GM23338 (cell line): Measurements from ENCODE around the gene KPNA4. TPM values are rescaled to one million over a fixed set of nuclear protein-coding genes. Genes with fewer than 3 reads are reported as not detected.

ENCODE experiments used
- ATAC-seq: fragments of 200-7000 bp; cut with Tn5 transposase; 3 replicates; pipeline ENCODE4 v1.9.1; 2020
- DNase-seq: peaks from one replicate; pipeline ENCODE4 v3.0.0-alpha.2; 2015; ENCODE audit warnings: low spot score
- H2AFZ ChIP-seq: fragments of 200-600 bp; sonication (generic); 2 replicates; pipeline ENCODE4 v1.8.0; 2016; ENCODE audit warnings: antibody characterized with exemption, mild to moderate bottlenecking, moderate library complexity
- H3F3A ChIP-seq: fragments of 200-600 bp; sonication (generic); replicated peaks from 2 replicates; pipeline ENCODE4 v1.8.0; 2017; ENCODE audit warnings: antibody characterized with exemption, mixed run types, low read depth
- H3K27ac ChIP-seq: fragments of 200-600 bp; sonication (generic); 2 replicates; pipeline ENCODE4 v1.6.1; 2016; ENCODE audit warnings: low read depth
- H3K27me3 ChIP-seq: fragments of 200-600 bp; sonication (generic); 2 replicates; pipeline ENCODE4 v1.8.0; 2016; ENCODE audit warnings: mild to moderate bottlenecking, mixed run types, moderate library complexity; ENCODE audit not compliant: insufficient read depth
- H3K36me3 ChIP-seq: fragments of 200-600 bp; sonication (generic); 2 replicates; pipeline ENCODE4 v1.8.0; 2016; ENCODE audit warnings: mild to moderate bottlenecking; ENCODE audit not compliant: insufficient read depth
- H3K4me1 ChIP-seq: fragments of 200-600 bp; sonication (generic); 2 replicates; pipeline ENCODE4 v1.8.0; 2016; ENCODE audit warnings: mild to moderate bottlenecking, moderate library complexity; ENCODE audit not compliant: insufficient read depth
- H3K4me2 ChIP-seq: fragments of 200-600 bp; sonication (generic); 2 replicates; pipeline ENCODE4 v1.7.1; 2017; ENCODE audit warnings: mixed run types
- H3K4me3 ChIP-seq: fragments of 200-600 bp; sonication (generic); 2 replicates; pipeline ENCODE4 v1.6.1; 2016; ENCODE audit warnings: mixed run types
- H3K79me2 ChIP-seq: fragments of 200-600 bp; sonication (generic); replicated peaks from 2 replicates; pipeline ENCODE4 v1.8.0; 2017; ENCODE audit warnings: mild to moderate bottlenecking; ENCODE audit not compliant: insufficient read depth
- H3K9me2 ChIP-seq: fragments of 200-600 bp; sonication (generic); 2 replicates; pipeline ENCODE4 v1.8.0; 2017; ENCODE audit not compliant: insufficient read depth
- H4K20me1 ChIP-seq: fragments of 200-600 bp; sonication (generic); replicated peaks from 2 replicates; pipeline ENCODE4 v1.8.0; 2017; ENCODE audit warnings: mild to moderate bottlenecking; ENCODE audit not compliant: insufficient read depth
- H3K27ac Mint-ChIP-seq: 2 replicates; pipeline ENCODE4 v1.8.0; 2020; ENCODE audit warnings: inconsistent platforms, mild to moderate bottlenecking, moderate library complexity, mixed read lengths
- H3K27me3 Mint-ChIP-seq: 3 replicates; pipeline ENCODE4 v1.8.0; 2022; ENCODE audit warnings: low read depth, mild to moderate bottlenecking, moderate library complexity, mixed read lengths, inconsistent platforms; ENCODE audit not compliant: insufficient read depth, poor library complexity
- H3K36me3 Mint-ChIP-seq: 3 replicates; pipeline ENCODE4 v1.8.0; 2021; ENCODE audit warnings: low read depth, mild to moderate bottlenecking, inconsistent platforms, moderate library complexity, mixed read lengths
- H3K4me1 Mint-ChIP-seq: 3 replicates; pipeline ENCODE4 v1.8.0; 2020; ENCODE audit warnings: mild to moderate bottlenecking, inconsistent platforms, mixed read lengths
- H3K4me3 Mint-ChIP-seq: 3 replicates; pipeline ENCODE4 v1.8.0; 2021; ENCODE audit warnings: moderate library complexity, mild to moderate bottlenecking, inconsistent platforms, mixed read lengths
- H3K9me3 Mint-ChIP-seq: 3 replicates; pipeline ENCODE4 v1.8.0; 2020; ENCODE audit warnings: moderate library complexity, mild to moderate bottlenecking, inconsistent platforms, mixed read lengths
- JUNB ChIP-seq: IDR thresholded peaks from one replicate; pipeline ENCODE4 v1.6.1; 2016; ENCODE audit warnings: antibody characterized with exemption; ENCODE audit not compliant: unreplicated experiment
- NANOG ChIP-seq: IDR thresholded peaks from 2 replicates; pipeline ENCODE4 v1.6.1; 2016; ENCODE audit warnings: antibody characterized with exemption, borderline replicate concordance
- POLR2AphosphoS5 ChIP-seq: IDR thresholded peaks from 2 replicates; pipeline ENCODE4 v1.6.1; 2016; ENCODE audit warnings: antibody characterized with exemption, low read depth
- ZNF114 ChIP-seq: fragments of 250-450 bp; sonication (Bioruptor Pico); IDR thresholded peaks from 2 replicates; pipeline ENCODE4 v1.5.0; 2020; ENCODE audit warnings: mild to moderate bottlenecking, moderate library complexity
- polyA plus RNA-seq: library from polyadenylated mRNA; unstranded; fragments of >200 nt; fragmentation: Nextera tagmentation; extraction: Ambion mirVana; gene quantifications from 2 replicates; pipeline ENCODE4 v1.2.1, GENCODE V29; 2016
- total RNA-seq: library from RNA; depleted of rRNA; stranded (reverse); fragments of >200 nt; shearing (Covaris generic); gene quantifications from 2 replicates; pipeline ENCODE4 v1.2.3, GENCODE V29; 2014
- TF ChIP-seq, protein P1 (sequence below): fragments of 250-450 bp; sonication (Bioruptor Pico); IDR thresholded peaks from 2 replicates; pipeline ENCODE4 v1.5.0; 2020; ENCODE audit warnings: mild to moderate bottlenecking, moderate library complexity
- TF ChIP-seq, protein P2 (sequence below): IDR thresholded peaks from 2 replicates; pipeline ENCODE4 v1.6.1; 2016; ENCODE audit warnings: antibody characterized with exemption
- TF ChIP-seq, protein P3 (sequence below): IDR thresholded peaks from one replicate; pipeline ENCODE4 v1.6.1; 2018; ENCODE audit warnings: antibody characterized with exemption; ENCODE audit not compliant: unreplicated experiment

The KPNA4 gene
- total and polyA plus RNA-seq, 2 experiments from 2014 or later: 17.8 to 36.2 TPM

DNA sequence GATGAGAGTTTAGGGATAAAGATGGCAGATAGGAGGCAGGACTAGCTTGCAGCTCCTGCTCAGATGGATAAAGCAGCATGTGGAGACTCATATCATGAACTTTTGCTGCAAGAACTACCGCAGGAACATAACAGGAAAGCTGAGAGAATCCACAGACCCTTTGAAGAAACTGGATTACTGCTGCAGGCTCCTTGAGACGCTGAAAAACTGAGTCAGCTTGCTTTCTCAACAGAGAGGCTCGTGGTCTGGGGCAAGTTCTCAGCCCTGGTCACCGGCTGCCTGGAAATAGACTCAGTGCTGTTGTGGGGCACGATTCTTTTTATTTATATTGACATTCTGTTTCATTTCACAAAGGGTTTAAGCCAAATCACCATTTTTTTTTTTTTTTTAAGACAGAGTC lies 87.0 kb downstream of the KPNA4 start (continued):
- TF ChIP-seq, protein P1, sequence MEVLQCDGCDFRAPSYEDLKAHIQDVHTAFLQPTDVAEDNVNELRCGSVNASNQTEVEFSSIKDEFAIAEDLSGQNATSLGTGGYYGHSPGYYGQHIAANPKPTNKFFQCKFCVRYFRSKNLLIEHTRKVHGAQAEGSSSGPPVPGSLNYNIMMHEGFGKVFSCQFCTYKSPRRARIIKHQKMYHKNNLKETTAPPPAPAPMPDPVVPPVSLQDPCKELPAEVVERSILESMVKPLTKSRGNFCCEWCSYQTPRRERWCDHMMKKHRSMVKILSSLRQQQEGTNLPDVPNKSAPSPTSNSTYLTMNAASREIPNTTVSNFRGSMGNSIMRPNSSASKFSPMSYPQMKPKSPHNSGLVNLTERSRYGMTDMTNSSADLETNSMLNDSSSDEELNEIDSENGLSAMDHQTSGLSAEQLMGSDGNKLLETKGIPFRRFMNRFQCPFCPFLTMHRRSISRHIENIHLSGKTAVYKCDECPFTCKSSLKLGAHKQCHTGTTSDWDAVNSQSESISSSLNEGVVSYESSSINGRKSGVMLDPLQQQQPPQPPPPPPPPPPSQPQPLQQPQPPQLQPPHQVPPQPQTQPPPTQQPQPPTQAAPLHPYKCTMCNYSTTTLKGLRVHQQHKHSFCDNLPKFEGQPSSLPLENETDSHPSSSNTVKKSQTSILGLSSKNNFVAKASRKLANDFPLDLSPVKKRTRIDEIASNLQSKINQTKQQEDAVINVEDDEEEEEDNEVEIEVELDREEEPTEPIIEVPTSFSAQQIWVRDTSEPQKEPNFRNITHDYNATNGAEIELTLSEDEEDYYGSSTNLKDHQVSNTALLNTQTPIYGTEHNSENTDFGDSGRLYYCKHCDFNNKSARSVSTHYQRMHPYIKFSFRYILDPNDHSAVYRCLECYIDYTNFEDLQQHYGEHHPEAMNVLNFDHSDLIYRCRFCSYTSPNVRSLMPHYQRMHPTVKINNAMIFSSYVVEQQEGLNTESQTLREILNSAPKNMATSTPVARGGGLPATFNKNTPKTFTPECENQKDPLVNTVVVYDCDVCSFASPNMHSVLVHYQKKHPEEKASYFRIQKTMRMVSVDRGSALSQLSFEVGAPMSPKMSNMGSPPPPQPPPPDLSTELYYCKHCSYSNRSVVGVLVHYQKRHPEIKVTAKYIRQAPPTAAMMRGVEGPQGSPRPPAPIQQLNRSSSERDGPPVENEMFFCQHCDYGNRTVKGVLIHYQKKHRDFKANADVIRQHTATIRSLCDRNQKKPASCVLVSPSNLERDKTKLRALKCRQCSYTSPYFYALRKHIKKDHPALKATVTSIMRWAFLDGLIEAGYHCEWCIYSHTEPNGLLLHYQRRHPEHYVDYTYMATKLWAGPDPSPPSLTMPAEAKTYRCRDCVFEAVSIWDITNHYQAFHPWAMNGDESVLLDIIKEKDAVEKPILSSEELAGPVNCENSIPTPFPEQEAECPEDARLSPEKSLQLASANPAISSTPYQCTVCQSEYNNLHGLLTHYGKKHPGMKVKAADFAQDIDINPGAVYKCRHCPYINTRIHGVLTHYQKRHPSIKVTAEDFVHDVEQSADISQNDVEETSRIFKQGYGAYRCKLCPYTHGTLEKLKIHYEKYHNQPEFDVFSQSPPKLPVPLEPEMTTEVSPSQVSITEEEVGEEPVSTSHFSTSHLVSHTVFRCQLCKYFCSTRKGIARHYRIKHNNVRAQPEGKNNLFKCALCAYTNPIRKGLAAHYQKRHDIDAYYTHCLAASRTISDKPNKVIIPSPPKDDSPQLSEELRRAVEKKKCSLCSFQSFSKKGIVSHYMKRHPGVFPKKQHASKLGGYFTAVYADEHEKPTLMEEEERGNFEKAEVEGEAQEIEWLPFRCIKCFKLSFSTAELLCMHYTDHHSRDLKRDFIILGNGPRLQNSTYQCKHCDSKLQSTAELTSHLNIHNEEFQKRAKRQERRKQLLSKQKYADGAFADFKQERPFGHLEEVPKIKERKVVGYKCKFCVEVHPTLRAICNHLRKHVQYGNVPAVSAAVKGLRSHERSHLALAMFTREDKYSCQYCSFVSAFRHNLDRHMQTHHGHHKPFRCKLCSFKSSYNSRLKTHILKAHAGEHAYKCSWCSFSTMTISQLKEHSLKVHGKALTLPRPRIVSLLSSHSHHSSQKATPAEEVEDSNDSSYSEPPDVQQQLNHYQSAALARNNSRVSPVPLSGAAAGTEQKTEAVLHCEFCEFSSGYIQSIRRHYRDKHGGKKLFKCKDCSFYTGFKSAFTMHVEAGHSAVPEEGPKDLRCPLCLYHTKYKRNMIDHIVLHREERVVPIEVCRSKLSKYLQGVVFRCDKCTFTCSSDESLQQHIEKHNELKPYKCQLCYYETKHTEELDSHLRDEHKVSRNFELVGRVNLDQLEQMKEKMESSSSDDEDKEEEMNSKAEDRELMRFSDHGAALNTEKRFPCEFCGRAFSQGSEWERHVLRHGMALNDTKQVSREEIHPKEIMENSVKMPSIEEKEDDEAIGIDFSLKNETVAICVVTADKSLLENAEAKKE (CRISPR knock-in tag): no peak
- TF ChIP-seq NANOG: no peak
- no peak for TF ChIP-seq JUNB
- TF ChIP-seq, protein P2, sequence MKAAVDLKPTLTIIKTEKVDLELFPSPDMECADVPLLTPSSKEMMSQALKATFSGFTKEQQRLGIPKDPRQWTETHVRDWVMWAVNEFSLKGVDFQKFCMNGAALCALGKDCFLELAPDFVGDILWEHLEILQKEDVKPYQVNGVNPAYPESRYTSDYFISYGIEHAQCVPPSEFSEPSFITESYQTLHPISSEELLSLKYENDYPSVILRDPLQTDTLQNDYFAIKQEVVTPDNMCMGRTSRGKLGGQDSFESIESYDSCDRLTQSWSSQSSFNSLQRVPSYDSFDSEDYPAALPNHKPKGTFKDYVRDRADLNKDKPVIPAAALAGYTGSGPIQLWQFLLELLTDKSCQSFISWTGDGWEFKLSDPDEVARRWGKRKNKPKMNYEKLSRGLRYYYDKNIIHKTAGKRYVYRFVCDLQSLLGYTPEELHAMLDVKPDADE: no peak

DNA sequence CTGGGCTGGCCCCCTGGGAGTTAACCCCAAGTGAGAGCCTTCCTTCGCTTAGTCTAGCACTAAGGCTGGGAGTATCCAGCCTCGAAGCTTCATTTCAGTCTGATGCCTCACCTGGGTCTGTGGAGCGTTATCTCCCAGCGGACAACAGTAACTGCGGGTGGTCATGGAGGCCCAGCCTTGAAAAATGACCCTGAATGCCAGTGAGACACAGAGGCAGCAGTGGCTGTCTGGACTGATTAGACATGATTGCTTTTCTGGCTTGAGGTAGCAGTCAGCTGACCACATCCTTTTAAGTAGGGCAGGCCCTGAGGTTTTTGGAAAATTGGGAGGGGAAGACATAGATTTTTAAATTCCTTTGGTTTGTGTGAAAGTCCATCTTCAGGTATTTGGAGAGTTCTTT lies 87.6 kb downstream of the KPNA4 start:
- H3K27ac Mint-ChIP-seq: no peak overlapping the region
- H3K27me3 ChIP-seq: no peaks in the 10 kb centered on the region
- no peaks in the 10 kb centered on the region for H3K36me3 Mint-ChIP-seq
- no peaks in the 10 kb centered on the region for H3K9me3 Mint-ChIP-seq
- 0 out of 2 replicates have a peak, but pooled peaks cover 7% of the 10 kb centered on the region for H3K9me2 ChIP-seq
- H3K4me2 ChIP-seq: no peak overlapping the region
- peaks cover 10% of the 10 kb centered on the region for H3K27me3 Mint-ChIP-seq
- H3F3A ChIP-seq: no peaks in the 10 kb centered on the region
- H3K79me2 ChIP-seq: no peaks in the 10 kb centered on the region
- H4K20me1 ChIP-seq: no peaks in the 10 kb centered on the region
- no peak for DNase-seq
- no peaks in the 10 kb centered on the region for H3K36me3 ChIP-seq
- no peak overlapping the region for H2AFZ ChIP-seq
- ATAC-seq: no peak
- H3K4me1 Mint-ChIP-seq: peaks cover under 1% of the 10 kb centered on the region; the same call in 1 of the 3 replicates
- no peak overlapping the region for H3K4me3 Mint-ChIP-seq
- TF ChIP-seq POLR2AphosphoS5 (no peak), NANOG (no peak), ZNF114 (CRISPR knock-in tag) (no peak)
- TF ChIP-seq, protein P3, sequence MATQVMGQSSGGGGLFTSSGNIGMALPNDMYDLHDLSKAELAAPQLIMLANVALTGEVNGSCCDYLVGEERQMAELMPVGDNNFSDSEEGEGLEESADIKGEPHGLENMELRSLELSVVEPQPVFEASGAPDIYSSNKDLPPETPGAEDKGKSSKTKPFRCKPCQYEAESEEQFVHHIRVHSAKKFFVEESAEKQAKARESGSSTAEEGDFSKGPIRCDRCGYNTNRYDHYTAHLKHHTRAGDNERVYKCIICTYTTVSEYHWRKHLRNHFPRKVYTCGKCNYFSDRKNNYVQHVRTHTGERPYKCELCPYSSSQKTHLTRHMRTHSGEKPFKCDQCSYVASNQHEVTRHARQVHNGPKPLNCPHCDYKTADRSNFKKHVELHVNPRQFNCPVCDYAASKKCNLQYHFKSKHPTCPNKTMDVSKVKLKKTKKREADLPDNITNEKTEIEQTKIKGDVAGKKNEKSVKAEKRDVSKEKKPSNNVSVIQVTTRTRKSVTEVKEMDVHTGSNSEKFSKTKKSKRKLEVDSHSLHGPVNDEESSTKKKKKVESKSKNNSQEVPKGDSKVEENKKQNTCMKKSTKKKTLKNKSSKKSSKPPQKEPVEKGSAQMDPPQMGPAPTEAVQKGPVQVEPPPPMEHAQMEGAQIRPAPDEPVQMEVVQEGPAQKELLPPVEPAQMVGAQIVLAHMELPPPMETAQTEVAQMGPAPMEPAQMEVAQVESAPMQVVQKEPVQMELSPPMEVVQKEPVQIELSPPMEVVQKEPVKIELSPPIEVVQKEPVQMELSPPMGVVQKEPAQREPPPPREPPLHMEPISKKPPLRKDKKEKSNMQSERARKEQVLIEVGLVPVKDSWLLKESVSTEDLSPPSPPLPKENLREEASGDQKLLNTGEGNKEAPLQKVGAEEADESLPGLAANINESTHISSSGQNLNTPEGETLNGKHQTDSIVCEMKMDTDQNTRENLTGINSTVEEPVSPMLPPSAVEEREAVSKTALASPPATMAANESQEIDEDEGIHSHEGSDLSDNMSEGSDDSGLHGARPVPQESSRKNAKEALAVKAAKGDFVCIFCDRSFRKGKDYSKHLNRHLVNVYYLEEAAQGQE: no peak
- no peaks in the 10 kb centered on the region for H3K4me1 ChIP-seq
- no peak overlapping the region for H3K4me3 ChIP-seq
- no peak overlapping the region for H3K27ac ChIP-seq
